ENCODE data around the gene MCRIP2.

GRCh38 chr16:630815-631405, 10.7 kb upstream of the MCRIP2 start, which contains the start of gene WFIKKN1:
- no peak for TF ChIP-seq CTCF (conservative IDR thresholded peaks at IDR 0.05)
- TF ChIP-seq ZFX (IDR thresholded peaks at IDR 0.05) = no peak

Measured in C4-2B (cell line).